ENCODE data around the gene CRYBG3. TPM values are rescaled to one million over a fixed set of nuclear protein-coding genes. Genes with fewer than 3 reads are reported as not detected.

Gene CRYBG3
- total and polyA plus RNA-seq, 2 donors from 2014 or later, result 3.1 to 20.7 TPM

DNA sequence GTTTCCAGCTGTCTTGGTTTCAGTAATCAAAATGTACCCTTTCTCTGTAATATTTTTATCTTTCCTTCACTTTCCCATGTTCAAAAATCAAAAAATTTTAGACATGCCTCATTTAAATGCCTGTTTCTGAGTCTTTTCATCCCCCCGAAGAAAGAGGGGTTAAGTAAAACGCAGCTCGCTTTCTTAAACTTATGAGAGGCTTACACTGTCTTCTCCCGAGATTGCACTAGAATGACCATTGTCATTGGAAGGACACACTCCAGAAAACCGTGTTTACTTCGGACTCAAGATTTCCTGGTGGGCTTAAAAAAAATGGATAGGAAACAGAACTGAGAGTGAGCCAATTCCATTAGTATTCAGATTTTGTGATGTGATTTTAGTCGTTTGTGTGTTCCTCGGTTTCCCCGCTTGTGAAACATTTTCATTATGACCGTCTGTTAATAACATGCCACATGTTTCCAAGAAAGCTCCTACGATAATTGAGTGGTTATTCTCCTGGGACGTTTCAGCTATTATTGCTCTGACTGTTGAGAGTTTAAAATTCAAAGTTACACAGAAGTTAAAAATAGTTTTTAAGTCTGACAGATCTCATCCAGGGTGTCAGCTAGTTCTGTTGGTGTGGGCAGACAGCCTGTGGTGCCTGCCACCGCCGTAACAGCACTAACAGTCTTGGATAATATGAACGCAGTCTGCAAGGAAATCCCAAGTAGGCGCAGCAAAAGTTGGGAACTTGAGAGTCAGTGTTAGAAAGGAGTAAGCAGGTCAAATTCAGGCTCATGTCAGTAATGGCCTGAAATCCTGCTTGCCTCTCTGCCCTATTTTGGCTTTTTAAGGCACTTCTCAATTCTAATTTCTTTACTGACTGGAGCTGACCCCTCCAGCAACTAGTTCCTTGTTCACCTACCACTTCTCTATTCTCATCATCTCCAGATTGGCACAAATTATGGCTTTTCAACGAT is 1.5 kb downstream of the CRYBG3 start:
- H3K4me1 ChIP-seq (ENCODE audit: control insufficient read depth in 2 of 3, insufficient read depth in 2 of 3, low read depth in 1 of 3, low read length in 3 of 3), result no peaks in the 10 kb centered on the region
- H3K27ac ChIP-seq (ENCODE audit: low read depth in 2 of 2, low read length in 2 of 2), result no peak overlapping the region
- H3K27me3 ChIP-seq (ENCODE audit: control insufficient read depth, insufficient read depth, low read length), result no peaks in the 10 kb centered on the region
- H3K9me3 ChIP-seq (ENCODE audit: control insufficient read depth in 2 of 3, insufficient read depth in 1 of 3, low read length in 3 of 3), result no peaks in the 10 kb centered on the region
- no peaks in the 10 kb centered on the region for H3K36me3 ChIP-seq (ENCODE audit: control insufficient read depth in 2 of 3, insufficient read depth in 3 of 3, low read length in 3 of 3)
- DNase-seq, result peak in 1 of 5 donors; percentile 27
- peak overlapping the region; percentile 61 to 86 (median 84) for H3K9ac ChIP-seq (ENCODE audit: low read length in 3 of 3)
- intact Hi-C loops (cut with DNase I), result no loop called here
- FAIRE-seq, result no peak
- peak overlapping the region; percentile 81 to 85 (median 81) for H3K4me3 ChIP-seq (ENCODE audit: low read length in 3 of 3)
- TF ChIP-seq, protein P1, sequence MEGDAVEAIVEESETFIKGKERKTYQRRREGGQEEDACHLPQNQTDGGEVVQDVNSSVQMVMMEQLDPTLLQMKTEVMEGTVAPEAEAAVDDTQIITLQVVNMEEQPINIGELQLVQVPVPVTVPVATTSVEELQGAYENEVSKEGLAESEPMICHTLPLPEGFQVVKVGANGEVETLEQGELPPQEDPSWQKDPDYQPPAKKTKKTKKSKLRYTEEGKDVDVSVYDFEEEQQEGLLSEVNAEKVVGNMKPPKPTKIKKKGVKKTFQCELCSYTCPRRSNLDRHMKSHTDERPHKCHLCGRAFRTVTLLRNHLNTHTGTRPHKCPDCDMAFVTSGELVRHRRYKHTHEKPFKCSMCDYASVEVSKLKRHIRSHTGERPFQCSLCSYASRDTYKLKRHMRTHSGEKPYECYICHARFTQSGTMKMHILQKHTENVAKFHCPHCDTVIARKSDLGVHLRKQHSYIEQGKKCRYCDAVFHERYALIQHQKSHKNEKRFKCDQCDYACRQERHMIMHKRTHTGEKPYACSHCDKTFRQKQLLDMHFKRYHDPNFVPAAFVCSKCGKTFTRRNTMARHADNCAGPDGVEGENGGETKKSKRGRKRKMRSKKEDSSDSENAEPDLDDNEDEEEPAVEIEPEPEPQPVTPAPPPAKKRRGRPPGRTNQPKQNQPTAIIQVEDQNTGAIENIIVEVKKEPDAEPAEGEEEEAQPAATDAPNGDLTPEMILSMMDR (IDR thresholded peaks at IDR 0.05; ENCODE audit: borderline replicate concordance, extremely low read depth, insufficient read depth), result no peak

DNA sequence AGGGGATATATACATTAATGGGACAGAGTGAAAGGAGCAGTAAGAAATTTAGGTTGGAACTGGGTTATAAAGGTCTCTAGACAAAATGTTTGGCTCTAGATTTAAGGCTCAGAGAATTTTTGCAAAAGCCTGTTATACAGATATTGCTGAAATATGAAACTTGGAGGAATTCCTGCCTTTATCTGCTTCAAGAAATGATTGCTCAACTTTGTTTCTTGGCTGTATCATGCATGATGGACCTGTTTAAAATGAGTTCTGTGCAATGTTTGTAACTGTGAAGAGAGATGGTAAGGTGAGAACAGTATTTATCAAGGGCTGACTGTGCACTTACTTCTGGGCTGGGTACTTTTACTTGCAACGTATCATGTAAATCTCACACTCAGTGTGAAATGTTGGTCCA is 3.3 kb downstream of the CRYBG3 start:
- H3K27ac ChIP-seq (ENCODE audit: low read depth in 2 of 2, low read length in 2 of 2), result no peak overlapping the region
- FAIRE-seq (no peak), DNase-seq (no peak)
- intact Hi-C loops (cut with DNase I), result no loop called here
- H3K36me3 ChIP-seq (ENCODE audit: control insufficient read depth in 2 of 3, insufficient read depth in 3 of 3, low read length in 3 of 3), result no peaks in the 10 kb centered on the region
- H3K9me3 ChIP-seq (ENCODE audit: control insufficient read depth in 2 of 3, insufficient read depth in 1 of 3, low read length in 3 of 3), result no peaks in the 10 kb centered on the region
- H3K4me1 ChIP-seq (ENCODE audit: control insufficient read depth in 2 of 3, insufficient read depth in 2 of 3, low read depth in 1 of 3, low read length in 3 of 3), result no peaks in the 10 kb centered on the region
- H3K27me3 ChIP-seq (ENCODE audit: control insufficient read depth, insufficient read depth, low read length), result no peaks in the 10 kb centered on the region
- H3K4me3 ChIP-seq (ENCODE audit: low read length in 3 of 3), result no peak overlapping the region
- TF ChIP-seq, protein P1 (IDR thresholded peaks at IDR 0.05; ENCODE audit: borderline replicate concordance, extremely low read depth, insufficient read depth), result no peak
- no peak overlapping the region for H3K9ac ChIP-seq (ENCODE audit: low read length in 3 of 3)

DNA sequence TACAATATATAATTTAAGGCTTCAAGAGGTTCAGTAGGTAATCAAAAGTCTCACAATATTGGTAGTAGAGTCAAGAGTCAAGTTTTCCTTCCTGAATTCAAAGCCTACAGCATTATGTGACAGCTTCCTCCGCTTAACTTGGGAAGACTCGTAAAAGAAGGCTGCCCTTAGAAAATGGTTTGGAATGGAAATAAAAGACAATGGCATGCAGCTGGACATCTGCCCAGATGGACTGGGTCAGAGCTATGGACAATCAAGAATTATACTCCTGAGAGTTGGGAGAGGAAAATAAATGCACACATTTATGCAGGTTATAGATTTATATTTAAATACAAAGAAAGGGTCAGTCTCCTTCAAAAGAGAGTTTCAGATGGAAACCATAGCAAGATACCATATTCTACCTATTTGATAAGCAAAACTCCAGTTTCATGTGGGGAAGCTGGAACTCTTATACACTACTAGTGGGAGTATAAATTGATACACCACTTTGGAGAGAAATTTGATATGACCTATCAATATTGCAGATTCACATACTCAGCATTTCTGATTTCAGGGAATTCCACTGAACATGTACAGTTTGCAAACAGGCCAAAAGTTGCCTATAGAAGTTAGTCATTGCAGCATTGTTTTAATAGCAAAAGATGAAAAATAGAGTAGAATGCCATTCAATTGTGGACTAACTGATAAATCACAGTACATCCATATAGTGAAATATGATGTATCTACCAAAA is 6.1 kb downstream of the CRYBG3 start:
- no peak overlapping the region for H3K27ac ChIP-seq (ENCODE audit: low read depth in 2 of 2, low read length in 2 of 2)
- DNase-seq, result no peak
- H3K4me1 ChIP-seq (ENCODE audit: control insufficient read depth in 2 of 3, insufficient read depth in 2 of 3, low read depth in 1 of 3, low read length in 3 of 3), result no peaks in the 10 kb centered on the region

More for the DNA sequence above, 6.1 kb downstream of the CRYBG3 start:
- H3K9ac ChIP-seq (ENCODE audit: low read length in 3 of 3), result no peak overlapping the region
- H3K36me3 ChIP-seq (ENCODE audit: control insufficient read depth in 2 of 3, insufficient read depth in 3 of 3, low read length in 3 of 3), result no peaks in the 10 kb centered on the region
- no peak overlapping the region for H3K4me3 ChIP-seq (ENCODE audit: low read length in 3 of 3)
- intact Hi-C loops (cut with DNase I), result no loop called here
- H3K27me3 ChIP-seq (ENCODE audit: control insufficient read depth, insufficient read depth, low read length), result no peaks in the 10 kb centered on the region
- TF ChIP-seq, protein P1 (IDR thresholded peaks at IDR 0.05; ENCODE audit: borderline replicate concordance, extremely low read depth, insufficient read depth), result no peak
- no peaks in the 10 kb centered on the region for H3K9me3 ChIP-seq (ENCODE audit: control insufficient read depth in 2 of 3, insufficient read depth in 1 of 3, low read length in 3 of 3)
- no peak for FAIRE-seq

Data from kidney (tissue), 14 donors.